Measurements from ENCODE around the gene FRK.
"Not testable (repeated sequence)": the region's sequence is repeated elsewhere in the genome, so short reads cannot be mapped to it uniquely, and the experiment has no call there.

The FRK gene

GRCh38 chr6:116004841-116005815 is 55.6 kb downstream of the FRK start:
- no peak for DNase-seq

- DNase-seq, result no peak
Measured at GRCh38 chr6:116003668-116004067, 57.0 kb downstream of the FRK start.

GRCh38 chr6:116002756-116003155 is 57.9 kb downstream of the FRK start:
- no peak for DNase-seq

GRCh38 chr6:115999235-115999634 is 61.5 kb downstream of the FRK start:
- DNase-seq, result no peak

GRCh38 chr6:115997990-115998585 is 62.6 kb downstream of the FRK start:
- no peak for DNase-seq

GRCh38 chr6:115986026-115986425 is 74.7 kb downstream of the FRK start:
- no peak for DNase-seq

- DNase-seq, result no peak
Measured at GRCh38 chr6:115984809-115985208, 75.9 kb downstream of the FRK start.

- no peak for DNase-seq
Measured at GRCh38 chr6:115983998-115984397, 76.7 kb downstream of the FRK start.

- no peak for DNase-seq
Measured at GRCh38 chr6:115982453-115982852, 78.2 kb downstream of the FRK start.

GRCh38 chr6:115977220-115977619 is 83.5 kb downstream of the FRK start:
- DNase-seq, result no peak

GRCh38 chr6:115976321-115976870 is 84.3 kb downstream of the FRK start:
- DNase-seq, result no peak

- DNase-seq, result no peak
Measured at GRCh38 chr6:115972679-115973078, 88.0 kb downstream of the FRK start.

GRCh38 chr6:115971785-115972184 is 88.9 kb downstream of the FRK start:
- no peak for DNase-seq

GRCh38 chr6:115969930-115970273 is 90.8 kb downstream of the FRK start:
- no peak for DNase-seq

GRCh38 chr6:115969207-115969929 is 91.3 kb downstream of the FRK start:
- no peak for DNase-seq

- DNase-seq, result not testable (repeated sequence)
Measured at GRCh38 chr6:115960286-115960685, 100.4 kb downstream of the FRK start.

- no peak for DNase-seq
Measured at GRCh38 chr6:115958958-115959357, 101.7 kb downstream of the FRK start.

GRCh38 chr6:115954740-115955139 is 106.0 kb downstream of the FRK start:
- DNase-seq, result no peak

- no peak for DNase-seq
Measured at GRCh38 chr6:115948751-115949150, 111.9 kb downstream of the FRK start.

- DNase-seq, result no peak
Measured at GRCh38 chr6:115947966-115948541, 112.6 kb downstream of the FRK start.

GRCh38 chr6:115945812-115946211 is 114.9 kb downstream of the FRK start:
- no peak for DNase-seq

GRCh38 chr6:115945306-115945705 is 115.4 kb downstream of the FRK start:
- no peak for DNase-seq

GRCh38 chr6:115944829-115945228 is 115.9 kb downstream of the FRK start:
- not testable (repeated sequence) for DNase-seq
